BLaER1 treated with 17β-estradiol and CSF1 and Interleukin-3, amounts not matched to agents 10 nM and 100 nM (cell line): ENCODE results near the gene SKI.
A peak's percentile ranks its signal among the peaks of the same experiment; 100 is the strongest.

Source experiments
- H3K27ac ChIP-seq, 11 experiments: shearing (Covaris generic); formaldehyde crosslinking; 2 replicates each; pipeline ENCODE4 v1.8.1; 2022
- H3K27me3 ChIP-seq, 11 experiments: shearing (Covaris generic); formaldehyde crosslinking; 2 replicates each; pipeline ENCODE4 v1.8.1; 2022
- H3K36me3 ChIP-seq, 11 experiments: shearing (Covaris generic); formaldehyde crosslinking; 2 replicates each; pipeline ENCODE4 v1.8.1; 2022
- H3K4me1 ChIP-seq, 10 experiments: shearing (Covaris generic); formaldehyde crosslinking; 2 replicates each; pipeline ENCODE4 v1.8.1; 2022
- H3K4me2 ChIP-seq, 11 experiments: shearing (Covaris generic); formaldehyde crosslinking; 2 replicates each; pipeline ENCODE4 v1.8.1; 2022
- H3K4me3 ChIP-seq, 10 experiments: shearing (Covaris generic); formaldehyde crosslinking; 2 replicates each; pipeline ENCODE4 v1.8.1; 2022
- H3K9ac ChIP-seq, 11 experiments: shearing (Covaris generic); formaldehyde crosslinking; 2 replicates each; pipeline ENCODE4 v1.8.1; 2022
- H3K9me3 ChIP-seq, 11 experiments: shearing (Covaris generic); formaldehyde crosslinking; replicated peaks in 1 of 11; 2 replicates each; pipeline ENCODE4 v1.8.1; 2022
- H4K20me1 ChIP-seq, 11 experiments: shearing (Covaris generic); formaldehyde crosslinking; 2 replicates each; pipeline ENCODE4 v1.8.1; 2022
- Cebpa-rat ChIP-seq, 11 experiments: shearing (Covaris generic); IDR thresholded peaks; 2 replicates each; pipeline ENCODE4 v1.8.1; 2022

The SKI gene

GRCh38 chr1:2350911-2351655 is 123.0 kb downstream of the SKI start:
- H3K9ac ChIP-seq, result no peak overlapping the region

GRCh38 chr1:2351723-2352122 is 123.6 kb downstream of the SKI start:
- H3K27me3 ChIP-seq, result peaks cover 0 to 11% (median 0%) of the 10 kb centered on the region in 11 experiments; a peak in 6 of 22 replicates
- peaks cover 0 to 40% (median 0%) of the 10 kb centered on the region in 11 experiments; a peak in 7 of 22 replicates for H4K20me1 ChIP-seq
- TF ChIP-seq Cebpa-rat (IDR thresholded peaks at IDR 0.05), result no peak
- H3K27ac ChIP-seq, result no peak overlapping the region
- peaks cover 15 to 33% (median 30%) of the 10 kb centered on the region in 10 experiments for H3K4me1 ChIP-seq
- peak overlapping the region in 6 of 11 experiments; percentile 45 to 82 (median 75); a peak in 6 of 22 replicates for H3K4me2 ChIP-seq
- no peaks in the 10 kb centered on the region for H3K9me3 ChIP-seq
- H3K4me3 ChIP-seq, result no peak overlapping the region
- H3K9ac ChIP-seq, result no peak overlapping the region
- no peaks in the 10 kb centered on the region for H3K36me3 ChIP-seq

More at GRCh38 chr1:2350911-2351655, 123.0 kb downstream of the SKI start:
- H4K20me1 ChIP-seq, result peaks cover 0 to 40% (median 0%) of the 10 kb centered on the region in 11 experiments; a peak in 7 of 22 replicates
- H3K27ac ChIP-seq, result no peak overlapping the region
- no peaks in the 10 kb centered on the region for H3K9me3 ChIP-seq
- H3K36me3 ChIP-seq, result no peaks in the 10 kb centered on the region
- no peak overlapping the region for H3K4me3 ChIP-seq
- H3K27me3 ChIP-seq, result peaks cover 0 to 11% (median 0%) of the 10 kb centered on the region in 11 experiments; a peak in 6 of 22 replicates
- no peak overlapping the region for H3K4me2 ChIP-seq
- peaks cover 15 to 33% (median 30%) of the 10 kb centered on the region in 10 experiments for H3K4me1 ChIP-seq
- TF ChIP-seq Cebpa-rat (IDR thresholded peaks at IDR 0.05), result no peak

GRCh38 chr1:2352341-2352896 is 124.3 kb downstream of the SKI start:
- Histone ChIP-seq H3K4me3 (no peak overlapping the region), H3K27me3 (peaks cover 0 to 11% (median 0%) of the 10 kb centered on the region in 11 experiments; a peak in 6 of 22 replicates), H3K27ac (no peak overlapping the region), H3K4me2 (peak overlapping the region in 9 of 11 experiments; percentile 38 to 82 (median 72); a peak in 17 of 22 replicates), H3K9ac (no peak overlapping the region), H3K9me3 (no peaks in the 10 kb centered on the region), H3K4me1 (peaks cover 15 to 33% (median 29%) of the 10 kb centered on the region in 10 experiments), H3K36me3 (no peaks in the 10 kb centered on the region), H4K20me1 (peaks cover 0 to 41% (median 0%) of the 10 kb centered on the region in 11 experiments; a peak in 6 of 22 replicates)
- no peak for TF ChIP-seq Cebpa-rat (IDR thresholded peaks at IDR 0.05)

- H3K9me3 ChIP-seq, result no peaks in the 10 kb centered on the region
- peak overlapping the region in 7 of 11 experiments; percentile 7 to 49 (median 31); a peak in 10 of 22 replicates for H3K9ac ChIP-seq
- H3K4me1 ChIP-seq, result peaks cover 15 to 33% (median 29%) of the 10 kb centered on the region in 10 experiments
- H4K20me1 ChIP-seq, result peaks cover 0 to 47% (median 0%) of the 10 kb centered on the region in 11 experiments; a peak in 6 of 22 replicates
- no peaks in the 10 kb centered on the region for H3K36me3 ChIP-seq
- TF ChIP-seq Cebpa-rat (IDR thresholded peaks at IDR 0.05), result no peak
- H3K27me3 ChIP-seq, result peaks cover 0 to 11% (median 0%) of the 10 kb centered on the region in 11 experiments; a peak in 6 of 22 replicates
- H3K4me2 ChIP-seq, result peak overlapping the region; percentile 45 to 82 (median 72)
- H3K4me3 ChIP-seq, result no peak overlapping the region
- H3K27ac ChIP-seq, result no peak overlapping the region
Observed at GRCh38 chr1:2352897-2353550, 124.9 kb downstream of the SKI start.

- Histone ChIP-seq H3K4me3 (no peak overlapping the region), H3K4me2 (peak overlapping the region; percentile 45 to 82 (median 72)), H3K36me3 (no peaks in the 10 kb centered on the region), H3K27ac (no peak overlapping the region), H3K4me1 (peaks cover 15 to 33% (median 29%) of the 10 kb centered on the region in 10 experiments), H3K9ac (peak overlapping the region in 8 of 11 experiments; percentile 7 to 49 (median 30); a peak in 9 of 22 replicates), H4K20me1 (peaks cover 0 to 47% (median 0%) of the 10 kb centered on the region in 11 experiments; a peak in 6 of 22 replicates), H3K27me3 (peaks cover 0 to 11% (median 0%) of the 10 kb centered on the region in 11 experiments; a peak in 6 of 22 replicates), H3K9me3 (no peaks in the 10 kb centered on the region)
- no peak for TF ChIP-seq Cebpa-rat (IDR thresholded peaks at IDR 0.05)
Observed at GRCh38 chr1:2353551-2354438, 125.7 kb downstream of the SKI start.

GRCh38 chr1:2354511-2355372 is 126.6 kb downstream of the SKI start:
- H3K36me3 ChIP-seq, result no peaks in the 10 kb centered on the region
- peaks cover 0 to 47% (median 0%) of the 10 kb centered on the region in 11 experiments; a peak in 6 of 22 replicates for H4K20me1 ChIP-seq
- H3K9ac ChIP-seq, result no peak overlapping the region
- H3K9me3 ChIP-seq, result no peaks in the 10 kb centered on the region
- no peak overlapping the region for H3K4me3 ChIP-seq
- no peak overlapping the region for H3K27ac ChIP-seq
- peaks cover 20 to 33% (median 30%) of the 10 kb centered on the region in 10 experiments for H3K4me1 ChIP-seq
- H3K27me3 ChIP-seq, result peaks cover 0 to 11% (median 0%) of the 10 kb centered on the region in 11 experiments; a peak in 6 of 22 replicates
- no peak for TF ChIP-seq Cebpa-rat (IDR thresholded peaks at IDR 0.05)
- H3K4me2 ChIP-seq, result peak overlapping the region in 7 of 11 experiments; percentile 7 to 72 (median 25); a peak in 13 of 22 replicates
